ENCODE results near the gene PHIP. TPM values are rescaled to one million over a fixed set of nuclear protein-coding genes. Genes with fewer than 3 reads are reported as not detected.
"Not testable (repeated sequence)": the region's sequence is repeated elsewhere in the genome, so short reads cannot be mapped to it uniquely, and the experiment has no call there.

The PHIP gene
- polyA plus RNA-seq = 10 to 100 TPM in 1 of 3 donors, 1 to 10 TPM in 2; 4.1 to 12.8 (median 5.7) TPM

DNA sequence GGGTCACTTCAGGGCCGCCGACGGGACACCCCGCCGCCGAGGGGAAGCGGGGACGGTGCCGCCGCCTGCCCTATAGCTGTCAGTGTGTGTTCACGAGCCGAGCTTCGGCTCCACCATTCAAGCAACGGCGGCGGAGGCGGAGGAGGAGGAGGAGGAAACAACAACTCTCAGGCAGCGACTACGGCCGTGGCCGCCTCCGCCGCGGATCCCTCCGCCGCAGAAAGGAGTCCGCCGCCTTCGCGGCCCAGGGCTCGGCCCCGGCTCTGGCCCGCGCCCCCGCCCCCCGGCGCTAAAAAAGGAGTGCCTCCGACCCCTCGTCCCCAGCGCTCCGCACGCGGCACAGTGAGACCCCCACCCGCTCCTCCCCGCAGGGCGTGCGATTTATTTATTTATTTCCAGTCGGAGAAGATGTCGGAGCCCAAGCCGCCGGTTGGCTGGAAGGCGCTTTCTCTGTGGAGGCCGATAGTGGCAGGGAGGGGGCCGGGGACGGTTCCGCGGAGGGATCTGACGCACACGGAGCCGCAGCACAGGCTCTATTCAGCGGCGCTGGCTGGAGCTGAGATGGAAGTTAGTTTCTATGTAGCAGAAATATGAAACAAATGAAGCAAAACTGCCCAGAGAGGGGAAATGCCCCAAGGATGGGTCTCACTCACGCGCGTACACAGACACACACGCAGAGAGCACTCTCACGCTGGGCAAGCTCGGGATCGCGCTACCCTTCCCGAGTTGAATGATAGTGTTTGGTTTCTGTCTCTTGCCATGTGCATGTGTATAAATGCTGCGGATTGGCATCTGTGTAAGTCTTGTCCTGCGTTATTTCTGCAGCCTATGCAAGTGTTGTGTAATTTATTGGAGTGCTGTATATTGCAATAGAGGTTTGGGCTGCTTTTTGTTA, at the start of gene PHIP:
Gene PHIP (minus strand): TSS at position 180 of the 895 bp plus-strand sequence. CDS start 186 bp downstream, outside the sequence.
- Mint-ChIP-seq H3K9me3 (no peaks in the 10 kb centered on the region), H3K27me3 (ENCODE audit: low read depth in 3 of 3) (peaks cover 9 to 25% (median 22%) of the 10 kb centered on the region in 3 donors), H3K4me1 (peaks cover 36 to 50% of the 10 kb centered on the region in 2 donors), H3K36me3 (peaks cover 0 to under 1% (median 0%) of the 10 kb centered on the region in 3 donors), H3K4me3 (peak within 1 kb of the TSS; percentile 92 to 100 (median 98)), H3K27ac (peak within 1 kb of the TSS; percentile 92 to 98 (median 96))
- DNase-seq = peak; percentile 91 to 96 (median 95)

DNA sequence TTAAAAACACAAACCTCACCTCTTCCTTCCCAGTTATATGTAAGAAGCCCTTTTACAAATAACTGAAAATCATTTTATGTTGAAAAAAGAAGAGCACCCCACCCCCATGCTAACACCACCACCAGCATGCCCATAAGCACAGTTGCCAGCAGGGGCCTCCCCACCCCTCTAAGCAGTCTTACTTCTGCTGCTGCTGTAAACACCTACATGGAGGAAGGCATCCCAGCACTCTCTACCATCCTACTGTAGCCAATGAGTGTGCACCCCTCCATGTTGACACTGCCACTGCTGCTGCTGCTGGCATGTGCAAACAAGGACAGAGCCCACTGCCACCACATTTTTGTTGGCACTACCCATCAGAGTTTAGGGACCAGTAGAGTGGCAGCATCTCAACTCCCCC, 49.6 kb upstream of the PHIP start:
- no peak overlapping the region for H3K27ac Mint-ChIP-seq
- H3K9me3 Mint-ChIP-seq = peaks cover 0 to 13% (median 5%) of the 10 kb centered on the region in 6 donors
- H3K27me3 Mint-ChIP-seq (ENCODE audit: low read depth in 3 of 3) = peaks cover 0 to 9% (median 4%) of the 10 kb centered on the region in 3 donors
- H3K4me1 Mint-ChIP-seq = no peaks in the 10 kb centered on the region
- no peak overlapping the region for H3K4me3 Mint-ChIP-seq
- H3K36me3 Mint-ChIP-seq = peaks cover 0 to 4% (median 0%) of the 10 kb centered on the region in 3 donors
- DNase-seq = no peak

DNA sequence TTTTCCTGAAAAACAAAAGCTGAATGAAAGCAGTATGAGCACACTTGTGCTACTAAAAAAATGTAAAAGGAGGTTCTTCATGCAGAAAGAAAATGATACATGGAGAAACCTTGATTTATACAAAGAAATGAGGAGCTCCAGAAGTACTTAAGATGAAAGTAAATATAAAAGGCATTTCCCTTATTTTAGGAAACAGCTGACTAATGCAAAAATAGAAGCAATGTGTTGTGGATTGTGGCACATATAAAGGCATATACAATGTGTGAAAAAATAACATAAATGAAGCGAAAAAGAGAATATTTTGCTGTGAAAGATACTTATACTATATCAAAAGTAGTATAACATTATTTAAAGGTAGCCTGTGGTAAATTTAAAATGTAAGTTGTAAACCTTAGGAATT, 41.2 kb upstream of the PHIP start:
- Mint-ChIP-seq H3K36me3 (no peaks in the 10 kb centered on the region), H3K27me3 (ENCODE audit: low read depth in 3 of 3) (peaks cover 0 to 20% (median 5%) of the 10 kb centered on the region in 3 donors), H3K27ac (no peak overlapping the region), H3K4me1 (no peaks in the 10 kb centered on the region), H3K4me3 (no peak overlapping the region), H3K9me3 (peaks cover 0 to 2% (median under 1%) of the 10 kb centered on the region in 6 donors)
- no peak for DNase-seq

DNA sequence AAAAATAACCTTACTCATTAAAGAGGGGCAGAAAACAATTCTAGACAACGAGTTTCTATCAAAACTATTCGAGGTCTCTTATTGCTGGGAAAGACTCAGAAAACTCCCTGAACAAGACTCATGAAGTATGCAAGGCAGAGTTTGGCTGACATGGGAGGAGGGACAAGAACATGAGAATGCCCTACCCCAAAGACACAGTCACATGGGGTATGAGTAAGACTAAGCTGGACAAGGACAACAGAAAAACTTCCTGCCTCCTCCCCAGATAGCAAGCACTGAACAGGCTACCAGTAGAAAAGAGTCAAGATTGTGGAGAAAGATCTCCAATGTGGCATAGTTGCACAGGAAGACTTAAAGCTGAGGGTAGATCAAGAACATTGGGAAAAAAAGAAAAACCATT, 39.7 kb upstream of the PHIP start:
- H3K4me1 Mint-ChIP-seq = no peaks in the 10 kb centered on the region
- no peak for DNase-seq
- no peaks in the 10 kb centered on the region for H3K36me3 Mint-ChIP-seq
- no peak overlapping the region for H3K27ac Mint-ChIP-seq
- peaks cover 0 to 20% (median 5%) of the 10 kb centered on the region in 3 donors for H3K27me3 Mint-ChIP-seq (ENCODE audit: low read depth in 3 of 3)
- H3K4me3 Mint-ChIP-seq = no peak overlapping the region
- peaks cover 0 to 1% (median 0%) of the 10 kb centered on the region in 6 donors for H3K9me3 Mint-ChIP-seq

DNA sequence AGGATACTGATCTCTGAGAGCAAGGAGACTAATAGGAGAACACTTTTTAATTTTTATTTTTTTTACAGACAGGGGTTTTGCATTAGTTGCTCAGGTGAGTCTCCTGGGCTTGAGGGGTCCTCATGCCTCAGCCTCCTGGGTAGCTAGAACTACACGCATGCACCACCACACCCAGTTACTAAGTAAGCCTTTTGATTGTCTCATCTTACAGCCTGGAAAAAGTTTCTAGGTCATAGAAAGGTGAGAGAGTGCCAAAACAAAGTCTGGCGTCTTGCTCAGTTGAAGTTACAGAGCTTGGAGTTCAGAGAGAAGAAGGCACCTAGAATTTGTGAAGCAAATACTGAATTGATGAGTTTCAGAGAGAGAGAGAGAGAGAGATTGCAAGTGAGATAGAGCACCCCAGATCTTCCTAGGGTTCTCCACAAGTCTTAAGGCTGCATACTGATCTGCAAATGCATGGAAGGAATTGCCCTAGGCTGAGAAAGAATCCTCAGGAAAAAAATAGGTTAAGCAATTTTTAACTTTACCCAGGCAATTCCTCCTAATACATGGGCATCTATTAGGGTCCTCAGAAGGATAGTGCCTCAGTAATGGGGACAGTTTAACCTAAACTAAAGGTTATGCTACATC, 37.6 kb upstream of the PHIP start:
- peaks cover 0 to 13% (median 5%) of the 10 kb centered on the region in 3 donors for H3K27me3 Mint-ChIP-seq (ENCODE audit: low read depth in 3 of 3)
- no peak for DNase-seq
- H3K9me3 Mint-ChIP-seq = no peaks in the 10 kb centered on the region
- no peak overlapping the region for H3K27ac Mint-ChIP-seq
- H3K36me3 Mint-ChIP-seq = no peaks in the 10 kb centered on the region
- H3K4me3 Mint-ChIP-seq = no peak overlapping the region
- no peaks in the 10 kb centered on the region for H3K4me1 Mint-ChIP-seq

DNA sequence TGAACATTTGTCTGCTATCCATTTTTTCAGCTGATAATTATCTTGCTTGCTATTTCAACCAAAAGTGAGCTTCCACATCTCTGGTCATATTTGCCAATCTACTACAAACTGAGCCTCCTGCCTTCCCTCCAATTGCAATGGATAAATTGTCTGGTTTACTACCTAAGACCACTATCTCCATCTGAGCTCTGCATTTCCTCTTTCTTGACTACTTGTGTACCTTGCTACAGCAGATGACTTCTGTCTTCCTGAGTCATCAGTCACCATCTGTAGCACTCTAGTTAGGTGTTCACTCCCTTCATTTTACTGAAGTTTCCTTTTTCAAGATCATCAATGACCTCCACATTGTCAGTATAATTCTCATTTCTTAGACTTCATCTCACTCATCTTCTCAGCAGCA, 33.5 kb upstream of the PHIP start:
- Mint-ChIP-seq H3K36me3 (no peaks in the 10 kb centered on the region), H3K9me3 (no peaks in the 10 kb centered on the region), H3K27ac (no peak overlapping the region), H3K4me3 (no peak overlapping the region), H3K4me1 (no peaks in the 10 kb centered on the region), H3K27me3 (ENCODE audit: low read depth in 3 of 3) (peaks cover 0 to 2% (median 2%) of the 10 kb centered on the region in 3 donors)
- no peak for DNase-seq

DNA sequence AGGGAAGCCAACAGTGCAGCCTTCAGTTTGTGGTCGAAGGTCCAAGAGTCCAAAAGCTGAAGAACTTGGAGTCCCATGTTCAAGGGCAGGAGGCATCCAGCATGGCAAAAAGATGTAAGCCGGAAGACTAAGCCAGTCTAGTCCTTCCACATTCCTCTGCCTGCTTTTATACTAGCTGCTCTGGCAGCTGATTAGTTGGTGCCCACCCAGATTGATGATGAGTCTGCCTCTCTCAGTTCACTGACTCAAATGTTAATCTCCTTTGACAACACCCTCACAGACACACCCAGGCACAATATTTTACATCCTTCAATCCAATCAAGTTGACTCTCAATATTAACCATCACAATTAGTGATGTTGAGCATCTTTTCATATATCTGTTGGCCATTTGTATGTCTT, 23.1 kb upstream of the PHIP start:
- Mint-ChIP-seq H3K4me1 (no peaks in the 10 kb centered on the region), H3K9me3 (peaks cover 0 to 1% (median 0%) of the 10 kb centered on the region in 6 donors), H3K27me3 (ENCODE audit: low read depth in 3 of 3) (peaks cover 4 to 14% (median 5%) of the 10 kb centered on the region in 3 donors), H3K36me3 (no peaks in the 10 kb centered on the region), H3K4me3 (no peak overlapping the region), H3K27ac (no peak overlapping the region)
- DNase-seq = no peak

DNA sequence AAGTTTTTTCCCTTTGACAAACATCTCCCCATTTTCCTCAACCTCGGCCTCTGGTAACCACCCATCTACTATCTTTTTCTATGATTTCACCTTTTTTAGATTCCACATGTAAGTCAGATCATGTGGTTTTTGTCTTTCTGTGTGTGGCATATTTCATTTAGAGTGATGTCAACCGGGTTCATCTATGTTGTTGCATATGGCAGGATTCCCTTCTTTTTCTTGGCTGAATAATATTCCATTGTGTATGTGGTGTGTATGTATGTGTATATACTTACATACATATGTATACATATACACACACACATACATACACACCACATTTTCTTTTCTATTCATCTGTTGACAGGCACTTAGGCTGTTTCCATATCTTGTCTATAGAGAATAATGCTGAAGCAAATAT, 22.2 kb upstream of the PHIP start:
- H3K9me3 Mint-ChIP-seq = peaks cover 0 to 1% (median 0%) of the 10 kb centered on the region in 6 donors
- H3K36me3 Mint-ChIP-seq = no peaks in the 10 kb centered on the region
- H3K27me3 Mint-ChIP-seq (ENCODE audit: low read depth in 3 of 3) = peaks cover 3 to 14% (median 5%) of the 10 kb centered on the region in 3 donors

DNA sequence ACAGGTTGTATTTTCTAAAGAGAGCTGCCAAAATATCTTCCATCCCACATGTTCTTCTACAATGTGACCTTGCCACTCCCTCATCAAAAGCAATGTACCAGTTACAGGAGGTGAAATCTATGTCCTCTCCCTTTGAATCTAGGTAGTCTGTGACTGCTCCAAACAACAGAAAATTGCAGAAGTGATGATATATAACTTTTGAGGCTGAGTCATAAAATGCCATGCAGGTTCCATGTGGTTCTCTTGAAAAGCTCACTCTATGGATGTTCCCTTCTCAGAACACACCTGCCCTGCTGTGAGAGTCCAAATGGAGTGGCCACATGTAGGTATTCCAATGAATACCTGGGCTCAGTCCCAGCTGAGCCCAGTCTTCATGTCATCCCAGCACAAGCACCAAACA, 16.9 kb upstream of the PHIP start:
- Mint-ChIP-seq H3K36me3 (no peaks in the 10 kb centered on the region), H3K27me3 (ENCODE audit: low read depth in 3 of 3) (peaks cover 1 to 8% (median 2%) of the 10 kb centered on the region in 3 donors), H3K9me3 (peaks cover 0 to 1% (median 0%) of the 10 kb centered on the region in 6 donors), H3K27ac (no peak overlapping the region), H3K4me3 (no peak overlapping the region), H3K4me1 (no peaks in the 10 kb centered on the region)
- no peak for DNase-seq

More for the DNA sequence above, 22.2 kb upstream of the PHIP start:
- no peak overlapping the region for H3K27ac Mint-ChIP-seq
- H3K4me3 Mint-ChIP-seq = no peak overlapping the region
- DNase-seq = no peak
- H3K4me1 Mint-ChIP-seq = no peaks in the 10 kb centered on the region

DNA sequence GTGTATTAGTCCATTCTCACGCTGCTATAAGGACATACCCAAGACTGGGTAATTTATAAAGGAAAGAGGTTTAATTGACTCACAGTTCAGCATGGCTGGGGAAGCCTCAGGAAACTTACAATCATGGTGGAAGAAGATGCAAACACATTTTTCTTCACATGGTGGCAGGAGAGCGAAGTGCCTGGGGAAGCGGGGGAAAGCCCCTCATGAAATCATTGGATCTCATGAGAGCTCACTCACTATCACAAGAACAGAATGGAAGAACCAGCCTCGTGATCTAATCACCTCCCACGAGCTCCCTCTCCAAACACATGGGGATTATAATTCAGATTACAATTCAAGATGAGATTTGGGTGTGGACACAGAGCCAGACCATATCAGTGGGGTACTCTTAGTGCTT, 13.7 kb upstream of the PHIP start:
- H3K27me3 Mint-ChIP-seq (ENCODE audit: low read depth in 3 of 3); H3K9me3 Mint-ChIP-seq; DNase-seq; H3K36me3 Mint-ChIP-seq; H3K27ac Mint-ChIP-seq; H3K4me1 Mint-ChIP-seq; H3K4me3 Mint-ChIP-seq: not testable (repeated sequence)

DNA sequence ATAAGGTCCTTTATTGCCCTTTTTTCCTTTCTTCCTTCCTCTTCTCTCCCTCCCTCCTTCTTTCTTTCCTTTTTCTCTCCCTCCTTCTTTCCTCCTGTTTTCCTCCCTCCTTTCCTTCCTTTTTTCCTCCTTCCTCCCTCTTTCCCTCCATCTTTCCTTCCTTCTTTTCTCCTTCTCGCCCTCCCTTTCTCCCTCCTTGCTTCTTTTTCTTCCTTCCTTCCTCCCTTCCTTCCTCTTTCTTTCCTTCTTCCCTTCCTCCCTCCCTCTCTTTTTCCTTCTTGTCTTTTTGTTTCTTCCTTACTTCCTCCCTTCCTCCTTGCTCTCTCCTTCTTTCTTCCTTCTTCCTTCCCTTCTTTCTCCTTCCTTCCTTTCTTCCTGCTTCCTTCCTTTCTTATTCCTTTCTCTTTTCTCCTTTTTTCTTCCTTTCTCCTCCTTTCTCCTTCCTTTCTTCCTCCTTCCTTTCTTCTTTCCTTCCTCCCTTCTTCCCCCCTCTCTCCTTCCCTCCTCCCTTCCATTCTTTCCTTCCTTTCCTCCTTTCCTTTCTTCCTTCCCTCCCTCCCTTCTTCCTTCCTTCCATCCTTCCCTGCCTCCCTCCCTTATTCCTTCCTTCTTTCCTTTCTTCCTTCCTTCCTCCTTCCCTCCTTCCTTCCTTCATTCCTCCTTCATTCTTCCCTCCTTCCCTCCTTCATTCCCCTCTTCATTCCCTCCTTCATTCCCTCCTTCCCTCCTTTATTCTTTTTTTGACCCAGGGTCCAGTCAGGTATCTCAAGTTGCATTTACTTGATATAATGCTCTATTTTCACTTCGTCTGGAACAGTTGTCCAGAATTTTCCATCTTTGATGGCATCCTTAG, 11.7 kb upstream of the PHIP start:
- peaks cover 0 to 4% (median 0%) of the 10 kb centered on the region in 3 donors for H3K27me3 Mint-ChIP-seq (ENCODE audit: low read depth in 3 of 3)
- H3K36me3 Mint-ChIP-seq = no peaks in the 10 kb centered on the region
- H3K9me3 Mint-ChIP-seq = peaks cover 0 to 1% (median 0%) of the 10 kb centered on the region in 6 donors
- H3K4me1 Mint-ChIP-seq = peaks cover 0 to under 1% of the 10 kb centered on the region in 2 donors
- H3K27ac Mint-ChIP-seq = no peak overlapping the region
- no peak for DNase-seq
- no peak overlapping the region for H3K4me3 Mint-ChIP-seq

DNA sequence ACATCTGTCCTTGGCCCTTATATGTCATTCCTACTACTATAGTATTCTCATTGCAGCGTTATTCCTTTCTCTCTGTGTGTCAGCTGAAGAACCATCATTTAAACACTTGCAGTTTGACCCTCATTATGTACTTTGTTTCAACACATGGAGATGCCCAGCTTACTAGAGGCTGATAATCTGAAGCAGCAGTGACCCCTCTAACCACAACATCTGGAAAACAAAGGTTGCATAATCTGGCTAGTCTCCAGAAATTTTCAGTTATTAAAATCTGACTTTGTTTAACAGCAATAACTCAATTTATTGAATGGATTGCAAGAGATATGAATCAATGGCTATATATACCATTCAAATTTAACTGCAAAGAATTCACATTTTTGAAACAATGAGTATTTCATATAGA, 6.6 kb upstream of the PHIP start:
- Mint-ChIP-seq H3K9me3 (no peaks in the 10 kb centered on the region), H3K27me3 (ENCODE audit: low read depth in 3 of 3) (peaks cover 0 to 7% (median 3%) of the 10 kb centered on the region in 3 donors), H3K4me3 (no peak overlapping the region), H3K36me3 (no peaks in the 10 kb centered on the region), H3K27ac (no peak overlapping the region), H3K4me1 (peaks cover 3 to 11% of the 10 kb centered on the region in 2 donors)
- DNase-seq = no peak

DNA sequence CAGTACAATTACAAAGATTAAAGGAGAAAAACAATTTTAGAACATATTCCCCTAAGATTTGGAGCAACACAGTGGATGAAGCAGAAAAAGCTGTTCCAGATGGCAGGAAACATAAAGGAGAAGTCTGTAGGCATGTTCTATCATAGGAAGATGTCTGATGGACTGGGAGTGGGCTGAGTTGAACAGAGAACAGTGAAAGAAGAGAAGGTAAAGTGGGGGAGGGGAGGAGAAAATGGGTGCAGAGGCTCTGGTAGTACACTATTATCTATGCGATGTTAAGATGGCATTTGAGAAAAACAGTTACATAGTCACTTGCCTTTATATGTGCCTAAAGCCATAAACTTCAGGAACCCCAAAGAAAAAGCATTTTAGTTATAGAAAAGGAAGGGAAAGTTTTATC, 4.2 kb upstream of the PHIP start:
- Mint-ChIP-seq H3K9me3 (no peaks in the 10 kb centered on the region), H3K27me3 (ENCODE audit: low read depth in 3 of 3) (peaks cover 9 to 19% (median 15%) of the 10 kb centered on the region in 3 donors), H3K4me3 (no peak overlapping the region), H3K36me3 (no peaks in the 10 kb centered on the region), H3K4me1 (peaks cover 12 to 24% of the 10 kb centered on the region in 2 donors), H3K27ac (no peak overlapping the region)
- DNase-seq = no peak
